H1 (cell line): Measurements from ENCODE around the gene TRAF3IP1. TPM values are rescaled to one million over a fixed set of nuclear protein-coding genes. Genes with fewer than 3 reads are reported as not detected.

Source experiments
- ASH2L ChIP-seq: fragments of 200-600, 300-600 bp; sonication (generic); IDR thresholded peaks from one replicate; pipeline ENCODE4 v1.7.1; 2017; ENCODE audit warnings: low read length
- BRCA1 ChIP-seq: IDR thresholded peaks from 2 replicates; pipeline ENCODE4 v1.6.1; 2012; ENCODE audit warnings: low read depth, low read length, improper control_type of control experiment
- CHD2 ChIP-seq: IDR thresholded peaks from 2 replicates; pipeline ENCODE4 v1.6.1; 2012; ENCODE audit warnings: low read length, improper control_type of control experiment
- CTBP2 ChIP-seq: IDR thresholded peaks from 2 replicates; pipeline ENCODE4 v1.7.0; 2011; ENCODE audit warnings: borderline replicate concordance, mild to moderate bottlenecking, moderate library complexity, mixed read lengths, low read length; ENCODE audit not compliant: insufficient read depth, insufficient read length
- EP300 ChIP-seq, 2 experiments: IDR thresholded peaks; 1 replicate in 1 of 2; 2 replicates in 1 of 2; pipeline ENCODE4 v1.6.1; 2011 to 2012; ENCODE audit warnings: low read depth in 2 of 2, low read length in 2 of 2, mild to moderate bottlenecking in 2 of 2, borderline replicate concordance in 1 of 2, inconsistent platforms in 1 of 2, moderate library complexity in 1 of 2
- KDM1A ChIP-seq: fragments of 200-600, 300-600 bp; sonication (generic); IDR thresholded peaks from 2 replicates; pipeline ENCODE4 v1.7.1; 2016; ENCODE audit warnings: mild to moderate bottlenecking, low read length, borderline replicate concordance
- KDM4A ChIP-seq: IDR thresholded peaks from one replicate; pipeline ENCODE4 v1.7.1; 2012; ENCODE audit warnings: low read depth, mild to moderate bottlenecking, moderate library complexity, low read length, inconsistent platforms; ENCODE audit not compliant: severe bottlenecking
- MAFK ChIP-seq: IDR thresholded peaks from 2 replicates; pipeline ENCODE4 v1.6.1; 2012; ENCODE audit warnings: low read depth, mild to moderate bottlenecking, improper control_type of control experiment, low read length
- POLR2A ChIP-seq, 2 experiments: IDR thresholded peaks; 1 replicate in 1 of 2; 2 replicates in 1 of 2; pipeline ENCODE4 v1.6.1; 2011; ENCODE audit warnings: low read depth in 2 of 2, low read length in 2 of 2, mild to moderate bottlenecking in 2 of 2; ENCODE audit errors: control extremely low read depth in 1 of 2
- SAP30 ChIP-seq: fragments of 300-600 bp; sonication (generic); IDR thresholded peaks from 2 replicates; pipeline ENCODE4 v1.7.1; 2012; ENCODE audit warnings: low read length, moderate library complexity, mild to moderate bottlenecking, inconsistent platforms; ENCODE audit not compliant: insufficient read depth, insufficient replicate concordance
- TEAD4 ChIP-seq: IDR thresholded peaks from 2 replicates; pipeline ENCODE4 v1.6.1; 2012; ENCODE audit warnings: low read depth, low read length, inconsistent platforms, mixed read lengths
- polyA plus RNA-seq, 7 experiments: library from polyadenylated mRNA; depleted of rRNA in 3 of 7; stranded (reverse) in 5 of 7; unstranded in 2 of 7; fragments of >200 nt in 5 of 7; fragments of 200-250 nt in 2 of 7; gene quantifications; 1 replicate in 5 of 7; 2 replicates in 1 of 7; 4 replicates in 1 of 7; pipeline versions ENCODE4 v1.2.1 to v1.2.3, GENCODE V29; 2011 to 2013; ENCODE audit warnings: missing spikeins in 2 of 7, mixed read lengths in 2 of 7
- total RNA-seq: library from RNA; stranded (reverse); fragmentation: NEBNext Ultra II Directional; extraction: Animal tissue kit (Norgen Biotek cat#: 25700); gene quantifications from 2 replicates; pipeline ENCODE4 v1.2.1, GENCODE V29; 2021
- TF ChIP-seq, protein P1 (sequence below): fragments of 300-600 bp; sonication (generic); IDR thresholded peaks from 2 replicates; pipeline ENCODE4 v1.7.1; 2012; ENCODE audit warnings: low read length, moderate library complexity, mild to moderate bottlenecking, inconsistent platforms; ENCODE audit not compliant: insufficient replicate concordance

Gene TRAF3IP1
- total and polyA plus RNA-seq, 2 of the 8 experiments (the other 6 are each of a cell fraction or from before 2014, with no cell fraction given): 2.3 to 17.5 TPM

DNA sequence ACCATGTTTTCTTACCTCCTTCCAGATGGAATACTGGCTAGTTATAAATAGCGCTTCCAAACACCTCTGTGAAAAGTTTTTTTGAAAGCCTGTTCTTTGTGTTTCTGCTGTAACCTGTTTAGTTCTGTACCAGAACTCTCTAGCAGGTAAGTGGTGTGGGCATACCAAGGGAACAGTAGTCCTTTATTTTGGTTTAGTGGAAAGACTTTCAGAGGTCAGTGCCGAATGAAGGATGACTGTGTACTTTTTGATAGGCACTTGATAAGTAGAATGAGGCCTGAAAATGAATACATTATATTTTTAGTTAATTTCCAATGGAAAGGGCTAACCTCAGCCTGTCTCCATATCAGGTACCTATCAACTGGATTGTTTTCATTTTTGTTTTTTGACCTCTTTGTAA is 78.8 kb downstream of the TRAF3IP1 start (continued):
- TF ChIP-seq, protein P1, sequence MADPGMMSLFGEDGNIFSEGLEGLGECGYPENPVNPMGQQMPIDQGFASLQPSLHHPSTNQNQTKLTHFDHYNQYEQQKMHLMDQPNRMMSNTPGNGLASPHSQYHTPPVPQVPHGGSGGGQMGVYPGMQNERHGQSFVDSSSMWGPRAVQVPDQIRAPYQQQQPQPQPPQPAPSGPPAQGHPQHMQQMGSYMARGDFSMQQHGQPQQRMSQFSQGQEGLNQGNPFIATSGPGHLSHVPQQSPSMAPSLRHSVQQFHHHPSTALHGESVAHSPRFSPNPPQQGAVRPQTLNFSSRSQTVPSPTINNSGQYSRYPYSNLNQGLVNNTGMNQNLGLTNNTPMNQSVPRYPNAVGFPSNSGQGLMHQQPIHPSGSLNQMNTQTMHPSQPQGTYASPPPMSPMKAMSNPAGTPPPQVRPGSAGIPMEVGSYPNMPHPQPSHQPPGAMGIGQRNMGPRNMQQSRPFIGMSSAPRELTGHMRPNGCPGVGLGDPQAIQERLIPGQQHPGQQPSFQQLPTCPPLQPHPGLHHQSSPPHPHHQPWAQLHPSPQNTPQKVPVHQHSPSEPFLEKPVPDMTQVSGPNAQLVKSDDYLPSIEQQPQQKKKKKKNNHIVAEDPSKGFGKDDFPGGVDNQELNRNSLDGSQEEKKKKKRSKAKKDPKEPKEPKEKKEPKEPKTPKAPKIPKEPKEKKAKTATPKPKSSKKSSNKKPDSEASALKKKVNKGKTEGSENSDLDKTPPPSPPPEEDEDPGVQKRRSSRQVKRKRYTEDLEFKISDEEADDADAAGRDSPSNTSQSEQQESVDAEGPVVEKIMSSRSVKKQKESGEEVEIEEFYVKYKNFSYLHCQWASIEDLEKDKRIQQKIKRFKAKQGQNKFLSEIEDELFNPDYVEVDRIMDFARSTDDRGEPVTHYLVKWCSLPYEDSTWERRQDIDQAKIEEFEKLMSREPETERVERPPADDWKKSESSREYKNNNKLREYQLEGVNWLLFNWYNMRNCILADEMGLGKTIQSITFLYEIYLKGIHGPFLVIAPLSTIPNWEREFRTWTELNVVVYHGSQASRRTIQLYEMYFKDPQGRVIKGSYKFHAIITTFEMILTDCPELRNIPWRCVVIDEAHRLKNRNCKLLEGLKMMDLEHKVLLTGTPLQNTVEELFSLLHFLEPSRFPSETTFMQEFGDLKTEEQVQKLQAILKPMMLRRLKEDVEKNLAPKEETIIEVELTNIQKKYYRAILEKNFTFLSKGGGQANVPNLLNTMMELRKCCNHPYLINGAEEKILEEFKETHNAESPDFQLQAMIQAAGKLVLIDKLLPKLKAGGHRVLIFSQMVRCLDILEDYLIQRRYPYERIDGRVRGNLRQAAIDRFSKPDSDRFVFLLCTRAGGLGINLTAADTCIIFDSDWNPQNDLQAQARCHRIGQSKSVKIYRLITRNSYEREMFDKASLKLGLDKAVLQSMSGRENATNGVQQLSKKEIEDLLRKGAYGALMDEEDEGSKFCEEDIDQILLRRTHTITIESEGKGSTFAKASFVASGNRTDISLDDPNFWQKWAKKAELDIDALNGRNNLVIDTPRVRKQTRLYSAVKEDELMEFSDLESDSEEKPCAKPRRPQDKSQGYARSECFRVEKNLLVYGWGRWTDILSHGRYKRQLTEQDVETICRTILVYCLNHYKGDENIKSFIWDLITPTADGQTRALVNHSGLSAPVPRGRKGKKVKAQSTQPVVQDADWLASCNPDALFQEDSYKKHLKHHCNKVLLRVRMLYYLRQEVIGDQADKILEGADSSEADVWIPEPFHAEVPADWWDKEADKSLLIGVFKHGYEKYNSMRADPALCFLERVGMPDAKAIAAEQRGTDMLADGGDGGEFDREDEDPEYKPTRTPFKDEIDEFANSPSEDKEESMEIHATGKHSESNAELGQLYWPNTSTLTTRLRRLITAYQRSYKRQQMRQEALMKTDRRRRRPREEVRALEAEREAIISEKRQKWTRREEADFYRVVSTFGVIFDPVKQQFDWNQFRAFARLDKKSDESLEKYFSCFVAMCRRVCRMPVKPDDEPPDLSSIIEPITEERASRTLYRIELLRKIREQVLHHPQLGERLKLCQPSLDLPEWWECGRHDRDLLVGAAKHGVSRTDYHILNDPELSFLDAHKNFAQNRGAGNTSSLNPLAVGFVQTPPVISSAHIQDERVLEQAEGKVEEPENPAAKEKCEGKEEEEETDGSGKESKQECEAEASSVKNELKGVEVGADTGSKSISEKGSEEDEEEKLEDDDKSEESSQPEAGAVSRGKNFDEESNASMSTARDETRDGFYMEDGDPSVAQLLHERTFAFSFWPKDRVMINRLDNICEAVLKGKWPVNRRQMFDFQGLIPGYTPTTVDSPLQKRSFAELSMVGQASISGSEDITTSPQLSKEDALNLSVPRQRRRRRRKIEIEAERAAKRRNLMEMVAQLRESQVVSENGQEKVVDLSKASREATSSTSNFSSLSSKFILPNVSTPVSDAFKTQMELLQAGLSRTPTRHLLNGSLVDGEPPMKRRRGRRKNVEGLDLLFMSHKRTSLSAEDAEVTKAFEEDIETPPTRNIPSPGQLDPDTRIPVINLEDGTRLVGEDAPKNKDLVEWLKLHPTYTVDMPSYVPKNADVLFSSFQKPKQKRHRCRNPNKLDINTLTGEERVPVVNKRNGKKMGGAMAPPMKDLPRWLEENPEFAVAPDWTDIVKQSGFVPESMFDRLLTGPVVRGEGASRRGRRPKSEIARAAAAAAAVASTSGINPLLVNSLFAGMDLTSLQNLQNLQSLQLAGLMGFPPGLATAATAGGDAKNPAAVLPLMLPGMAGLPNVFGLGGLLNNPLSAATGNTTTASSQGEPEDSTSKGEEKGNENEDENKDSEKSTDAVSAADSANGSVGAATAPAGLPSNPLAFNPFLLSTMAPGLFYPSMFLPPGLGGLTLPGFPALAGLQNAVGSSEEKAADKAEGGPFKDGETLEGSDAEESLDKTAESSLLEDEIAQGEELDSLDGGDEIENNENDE: no peak
- TF ChIP-seq KDM1A (no peak), ASH2L (no peak), MAFK (no peak), TEAD4 (no peak), BRCA1 (no peak), POLR2A (IDR thresholded peaks at IDR 0.05; ENCODE audit: control extremely low read depth in 1 of 2, low read depth in 2 of 2, low read length in 2 of 2) (no peak), KDM4A (no peak), CTBP2 (no peak), SAP30 (no peak), CHD2 (no peak), EP300 (IDR thresholded peaks at IDR 0.05; ENCODE audit: borderline replicate concordance in 1 of 2, low read depth in 2 of 2, low read length in 2 of 2) (no peak)
